Mesendoderm (in vitro differentiated cells): ENCODE measurements around the gene HAO2.

ENCODE experiments used
- DNase-seq: peaks from one replicate; pipeline ENCODE4 v3.0.0; 2013
- H2AK5ac ChIP-seq: 2 replicates; pipeline ENCODE4 v1.6.1; 2013; ENCODE audit warnings: low read length, inconsistent platforms
- H2BK120ac ChIP-seq: 2 replicates; pipeline ENCODE4 v1.6.1; 2013; ENCODE audit warnings: low read depth, mild to moderate bottlenecking, low read length, moderate library complexity, mixed read lengths
- H2BK15ac ChIP-seq: replicated peaks from 2 replicates; pipeline ENCODE4 v1.6.1; 2013; ENCODE audit warnings: low read depth, mild to moderate bottlenecking, moderate library complexity
- H2BK5ac ChIP-seq: 2 replicates; pipeline ENCODE4 v1.6.1; 2013; ENCODE audit warnings: low read length, inconsistent platforms
- H3K18ac ChIP-seq: 2 replicates; pipeline ENCODE4 v1.6.1; 2013; ENCODE audit warnings: mild to moderate bottlenecking, low read length, mixed read lengths
- H3K23ac ChIP-seq: one replicate; pipeline ENCODE4 v1.6.1; 2013; ENCODE audit warnings: low read length
- H3K27ac ChIP-seq: 2 replicates; pipeline ENCODE4 v1.5.1; 2013; ENCODE audit warnings: low read depth, mild to moderate bottlenecking, inconsistent platforms, low read length, moderate library complexity
- H3K27me3 ChIP-seq: 2 replicates; pipeline ENCODE4 v1.6.1; 2013; ENCODE audit warnings: low read length, control low read depth, mild to moderate bottlenecking, inconsistent platforms; ENCODE audit not compliant: insufficient read depth, poor library complexity
- H3K36me3 ChIP-seq: 2 replicates; pipeline ENCODE4 v1.6.1; 2013; ENCODE audit warnings: low read length, inconsistent platforms; ENCODE audit not compliant: control insufficient read depth, insufficient read depth
- H3K4ac ChIP-seq: one replicate; pipeline ENCODE4 v1.6.1; 2013; ENCODE audit warnings: low read depth, mild to moderate bottlenecking, low read length, moderate library complexity
- H3K4me1 ChIP-seq: 2 replicates; pipeline ENCODE4 v1.6.1; 2013; ENCODE audit warnings: low read depth, low read length, inconsistent platforms; ENCODE audit not compliant: control insufficient read depth
- H3K4me2 ChIP-seq: 2 replicates; pipeline ENCODE4 v1.6.1; 2013; ENCODE audit warnings: low read length
- H3K4me3 ChIP-seq: 2 replicates; pipeline ENCODE4 v1.5.1; 2013; ENCODE audit warnings: mild to moderate bottlenecking, low read length
- H3K56ac ChIP-seq: one replicate; pipeline ENCODE4 v1.6.1; 2013; ENCODE audit warnings: low read length
- H3K79me1 ChIP-seq: 2 replicates; pipeline ENCODE4 v1.6.1; 2013; ENCODE audit warnings: low read length, inconsistent platforms
- H3K79me2 ChIP-seq: 2 replicates; pipeline ENCODE4 v1.6.1; 2013; ENCODE audit warnings: mild to moderate bottlenecking, low read length; ENCODE audit not compliant: control insufficient read depth, insufficient read depth
- H3K9ac ChIP-seq: 2 replicates; pipeline ENCODE4 v1.6.1; 2013; ENCODE audit warnings: low read length, inconsistent platforms
- H4K5ac ChIP-seq: one replicate; pipeline ENCODE4 v1.6.1; 2013; ENCODE audit warnings: low read length
- H4K8ac ChIP-seq: one replicate; pipeline ENCODE4 v1.6.1; 2013; ENCODE audit warnings: low read depth, mild to moderate bottlenecking, control low read depth, low read length, moderate library complexity
- WGBS: extraction: QIAGEN DNeasy Blood & Tissue Kit; methylation state at CpG from one replicate; pipeline ENCODE4 v1.1.7; 2013; ENCODE audit warnings: low lambda C conversion rate, missing lambda C conversion rate; ENCODE audit not compliant: insufficient coverage; ENCODE audit errors: extremely low coverage; 5-methylcytosine and 5-hydroxymethylcytosine counted together

Gene HAO2

GRCh38 chr1:119367432-119368124, 1.0 kb upstream of the HAO2 start:
- H3K27ac ChIP-seq, result no peak overlapping the region
- DNase-seq, result peak; percentile 71
- WGBS, result no CpG with 5 or more reads among the region's 13 CpGs

DNA sequence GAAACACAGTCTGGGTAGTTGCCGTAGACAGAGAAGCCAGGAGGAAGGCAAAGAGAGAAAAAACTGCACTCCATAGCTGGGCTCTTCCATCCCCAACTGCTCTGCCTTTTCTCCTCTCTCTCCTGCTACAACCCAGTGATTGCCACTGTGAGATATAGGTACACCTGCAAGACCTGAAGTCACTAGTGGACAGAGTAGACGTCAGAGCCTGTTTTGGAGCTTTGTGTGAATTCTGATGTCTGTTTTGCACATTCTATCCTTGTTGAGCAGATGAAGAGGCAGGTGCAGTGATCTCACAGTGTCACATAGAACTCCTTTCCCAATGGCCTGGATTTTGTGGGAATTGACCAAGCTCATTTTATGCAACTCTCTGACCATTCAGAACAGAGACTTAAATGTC, 2.2 kb downstream of the HAO2 start:
- no CpG with 5 or more reads among the region's 2 CpGs for WGBS
- Histone ChIP-seq H2AK5ac (no peak overlapping the region), H3K4me1 (peaks cover 7% of the 10 kb centered on the region), H4K5ac (no peak overlapping the region), H3K18ac (no peak overlapping the region), H3K9ac (no peak overlapping the region), H3K23ac (no peak overlapping the region), H4K8ac (no peak overlapping the region), H3K27ac (no peak overlapping the region), H3K79me1 (no peaks in the 10 kb centered on the region), H2BK5ac (no peak overlapping the region), H2BK120ac (no peak overlapping the region), H2BK15ac (no peak overlapping the region), H3K27me3 (no peaks in the 10 kb centered on the region), H3K79me2 (no peaks in the 10 kb centered on the region), H3K56ac (no peak overlapping the region), H3K4me3 (no peak overlapping the region), H3K36me3 (no peaks in the 10 kb centered on the region), H3K4ac (no peak overlapping the region), H3K4me2 (no peak overlapping the region)
- DNase-seq, result no peak

More at GRCh38 chr1:119367432-119368124, 1.0 kb upstream of the HAO2 start:
- Histone ChIP-seq H3K9ac (no peak overlapping the region), H2BK5ac (no peak overlapping the region), H3K56ac (no peak overlapping the region), H2BK15ac (no peak overlapping the region), H3K79me1 (no peaks in the 10 kb centered on the region), H3K27me3 (no peaks in the 10 kb centered on the region), H2BK120ac (no peak overlapping the region), H3K4me3 (no peak overlapping the region), H3K79me2 (no peaks in the 10 kb centered on the region), H3K4me1 (peaks cover 3% of the 10 kb centered on the region), H3K23ac (no peak overlapping the region), H3K4me2 (no peak overlapping the region), H2AK5ac (no peak overlapping the region), H3K4ac (no peak overlapping the region), H4K5ac (no peak overlapping the region), H4K8ac (no peak overlapping the region), H3K18ac (no peak overlapping the region), H3K36me3 (no peaks in the 10 kb centered on the region)

DNA sequence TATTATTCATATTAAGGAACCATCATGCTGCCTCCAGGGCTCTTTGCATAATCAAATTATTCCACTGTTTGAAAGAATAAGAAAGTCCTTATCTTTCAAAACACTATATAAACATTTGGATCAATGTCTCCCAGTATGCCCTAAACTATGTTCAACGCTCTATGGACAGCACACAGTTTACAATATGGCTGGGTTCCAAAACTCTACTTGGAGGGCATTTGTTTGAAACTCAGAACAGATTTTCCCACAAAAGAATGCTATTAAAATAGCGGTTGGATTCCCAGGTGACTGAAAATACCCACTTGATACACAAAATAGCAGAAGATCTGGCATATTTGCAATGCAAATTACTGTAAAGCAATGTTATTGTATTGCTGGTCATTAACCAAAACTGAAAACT, 3.2 kb downstream of the HAO2 start:
- no peak for DNase-seq
- Histone ChIP-seq H3K36me3 (no peaks in the 10 kb centered on the region), H4K8ac (no peak overlapping the region), H3K79me2 (no peaks in the 10 kb centered on the region), H3K4me3 (no peak overlapping the region), H3K27me3 (no peaks in the 10 kb centered on the region), H3K4me1 (peaks cover 7% of the 10 kb centered on the region), H2AK5ac (no peak overlapping the region), H3K27ac (no peak overlapping the region), H3K79me1 (no peaks in the 10 kb centered on the region), H3K18ac (no peak overlapping the region), H3K23ac (no peak overlapping the region), H3K4me2 (no peak overlapping the region), H2BK5ac (no peak overlapping the region), H2BK15ac (no peak overlapping the region), H3K4ac (no peak overlapping the region), H4K5ac (no peak overlapping the region), H3K9ac (no peak overlapping the region), H2BK120ac (no peak overlapping the region), H3K56ac (no peak overlapping the region)
- WGBS, result no CpG with 5 or more reads among the region's 2 CpGs

DNA sequence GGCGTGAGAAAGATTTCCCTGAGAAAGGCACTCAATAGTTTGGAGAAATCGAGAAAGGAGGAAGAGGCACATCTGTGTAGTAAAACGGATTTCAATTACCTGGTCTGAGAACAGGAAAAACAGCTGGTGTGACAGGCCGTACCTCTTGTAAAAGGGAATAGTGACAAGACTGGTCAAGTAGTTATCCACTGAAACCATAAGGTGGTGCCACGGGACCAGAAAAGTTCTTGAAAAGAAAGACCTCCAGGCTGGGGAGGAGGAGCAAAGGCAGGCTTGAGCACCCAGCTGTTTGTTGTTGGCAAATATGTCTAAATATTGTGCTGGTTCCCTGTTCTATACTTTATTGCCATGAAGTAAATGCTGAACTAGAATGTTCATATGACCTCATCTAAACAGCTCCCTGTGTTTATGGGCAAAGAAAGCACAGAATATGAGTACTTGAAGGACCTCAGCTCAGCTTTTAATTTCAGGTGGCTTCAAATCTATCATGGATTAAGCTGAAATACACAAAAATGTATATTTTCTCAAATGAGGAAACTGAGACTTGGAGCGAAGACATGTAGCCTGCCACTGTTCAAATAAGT, 4.0 kb downstream of the HAO2 start:
- Histone ChIP-seq H3K79me1 (no peaks in the 10 kb centered on the region), H3K27ac (no peak overlapping the region), H4K8ac (no peak overlapping the region), H3K4ac (no peak overlapping the region), H2BK120ac (no peak overlapping the region), H2BK15ac (no peak overlapping the region), H4K5ac (no peak overlapping the region), H3K79me2 (no peaks in the 10 kb centered on the region), H3K4me1 (peaks cover 7% of the 10 kb centered on the region), H3K56ac (peak overlapping the region; percentile 72), H3K36me3 (no peaks in the 10 kb centered on the region), H2BK5ac (peak overlapping the region; percentile 74), H3K27me3 (no peaks in the 10 kb centered on the region), H3K4me3 (no peak overlapping the region), H3K23ac (no peak overlapping the region), H3K9ac (peak overlapping the region; percentile 30), H3K18ac (no peak overlapping the region), H2AK5ac (no peak overlapping the region), H3K4me2 (no peak overlapping the region)
- WGBS, result no CpG with 5 or more reads among the region's 6 CpGs
- DNase-seq, result peak; percentile 93

- H3K27ac ChIP-seq, result no peak overlapping the region
Observed at GRCh38 chr1:119373465-119373864, 4.9 kb downstream of the HAO2 start.

More at GRCh38 chr1:119373465-119373864, 4.9 kb downstream of the HAO2 start:
- WGBS, result no CpG with 5 or more reads among the region's 2 CpGs
- Histone ChIP-seq H3K23ac (no peak overlapping the region), H2BK5ac (no peak overlapping the region), H3K4me1 (peaks cover 7% of the 10 kb centered on the region), H2BK120ac (no peak overlapping the region), H3K18ac (no peak overlapping the region), H2BK15ac (no peak overlapping the region), H4K8ac (no peak overlapping the region), H2AK5ac (no peak overlapping the region), H3K9ac (no peak overlapping the region), H3K4me2 (no peak overlapping the region), H3K4me3 (no peak overlapping the region), H3K79me2 (no peaks in the 10 kb centered on the region), H3K27me3 (no peaks in the 10 kb centered on the region), H3K79me1 (no peaks in the 10 kb centered on the region), H3K4ac (no peak overlapping the region), H4K5ac (no peak overlapping the region), H3K56ac (peak overlapping the region; percentile 12), H3K36me3 (no peaks in the 10 kb centered on the region)
- DNase-seq, result no peak
